Posterior cingulate gyrus (tissue), 11 donors: Measurements from ENCODE around the gene TIMM23.
"Not testable (repeated sequence)": the region's sequence is repeated elsewhere in the genome, so short reads cannot be mapped to it uniquely, and the experiment has no call there.

Experiments
- DNase-seq, 10 donors: peaks; one replicate each; pipeline versions ENCODE4 v3.0.0 to v3.0.0-alpha.2; 2020 to 2021; ENCODE audit warnings: mixed read lengths in 3 of 10
- intact Hi-C: fragments of 100-400 bp; cut with DNase I; formaldehyde crosslinking; loops from one replicate; pipeline ENCODE4 v1.15.1; 2023

TIMM23 gene

GRCh38 chr10:46048152-46048551 lies 75.9 kb downstream of the TIMM23 start:
- intact Hi-C loops: no loop called here
- DNase-seq: no peak

DNA sequence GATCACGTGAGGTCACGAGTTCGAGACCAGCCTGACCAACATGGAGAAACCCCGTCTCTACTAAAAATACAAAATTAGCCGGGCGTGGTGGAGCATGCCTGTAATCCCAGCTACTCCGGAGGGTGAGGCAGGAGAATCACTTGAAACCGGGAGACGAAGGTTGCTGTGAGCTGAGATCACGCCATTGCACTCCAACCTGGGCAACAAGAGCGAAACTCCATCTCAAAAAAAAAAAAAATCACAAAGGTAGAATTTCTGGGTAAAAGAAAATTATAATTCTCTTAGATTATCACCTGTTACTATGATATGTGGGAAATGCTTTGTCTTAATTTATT lies 77.2 kb downstream of the TIMM23 start:
- DNase-seq, intact Hi-C loops: not testable (repeated sequence)

GRCh38 chr10:46050941-46051623 lies 78.8 kb downstream of the TIMM23 start:
- intact Hi-C loops: no loop called here
- DNase-seq: no peak

DNA sequence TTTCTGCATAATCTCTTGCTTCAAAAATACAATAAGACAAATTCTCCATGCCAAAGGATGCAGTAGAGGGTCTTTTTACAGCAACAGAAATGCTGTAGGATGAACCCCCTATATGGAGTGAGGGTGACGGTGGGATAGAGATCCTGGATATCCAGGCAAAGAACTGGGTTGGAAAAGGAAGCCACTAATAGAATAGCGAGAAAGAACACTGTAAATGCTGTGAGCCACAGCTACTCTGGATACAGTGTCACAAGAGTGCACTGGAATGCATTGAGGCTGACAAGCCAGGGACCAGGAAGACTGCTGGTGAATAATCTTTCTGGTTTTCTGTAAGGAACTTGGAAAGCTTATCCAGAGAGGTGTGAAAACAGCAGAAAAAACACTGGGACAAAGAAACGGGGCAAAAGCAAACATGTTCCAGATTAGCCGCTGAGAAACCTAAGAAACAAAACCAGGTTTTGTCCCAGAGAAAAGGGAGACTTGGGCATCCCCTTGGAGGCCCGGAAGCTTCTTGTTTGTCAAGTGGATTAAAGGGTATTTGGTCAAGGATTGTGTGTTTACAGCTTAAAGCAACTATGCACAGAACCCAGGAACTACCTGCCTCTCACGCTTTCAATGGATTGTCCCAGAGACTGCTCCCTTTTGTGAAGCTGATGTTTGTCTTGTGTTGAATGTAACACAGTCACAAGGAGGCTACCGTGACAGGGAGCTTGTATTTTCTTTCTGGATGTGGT lies 79.9 kb downstream of the TIMM23 start:
- no peak for DNase-seq
- intact Hi-C loops: no loop called here

DNA sequence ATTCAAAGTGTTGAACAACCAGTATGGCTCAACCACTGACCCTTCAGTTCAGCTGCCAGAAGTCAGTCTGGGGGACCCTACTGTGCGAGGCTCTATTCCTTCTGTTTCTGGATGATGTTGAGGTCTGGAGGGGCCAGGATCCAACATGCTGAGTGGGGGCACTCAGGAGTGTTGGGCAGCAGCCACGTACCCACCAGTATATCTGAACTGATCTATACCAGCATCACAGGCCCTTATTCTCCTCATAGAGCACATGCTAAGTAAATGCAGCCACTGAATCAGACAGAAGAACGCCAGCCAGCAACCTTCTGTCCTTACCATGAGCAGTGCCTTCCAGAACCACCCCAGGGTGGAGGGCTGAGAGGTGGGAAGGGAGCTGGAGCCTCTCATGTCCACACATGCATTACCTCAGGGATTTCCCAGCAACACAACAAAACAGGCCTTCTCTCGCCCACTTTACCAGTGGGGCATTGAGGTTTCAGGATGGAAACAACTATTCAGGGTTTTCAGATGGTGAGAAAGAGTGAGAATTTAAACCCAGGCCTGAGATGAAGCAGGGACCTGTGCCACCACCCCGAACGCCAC lies 80.6 kb downstream of the TIMM23 start:
- intact Hi-C loops: no loop called here
- peak in 1 of 10 donors; percentile 33 for DNase-seq
